ENCODE results near the gene ZKSCAN5. TPM values are rescaled to one million over a fixed set of nuclear protein-coding genes. Genes with fewer than 3 reads are reported as not detected.

ZKSCAN5 gene
- total and polyA plus RNA-seq, 7 donors: 3.1 to 15.4 (median 9.3) TPM

- DNase-seq: no peak
- H3K27me3 ChIP-seq (ENCODE audit: insufficient read depth in 3 of 3, low read length in 2 of 3): no peaks in the 10 kb centered on the region
- ATAC-seq: peak; percentile 12 to 36 (median 22)
- peaks cover 0 to 21% of the 10 kb centered on the region in 2 donors for H3K36me3 ChIP-seq (ENCODE audit: insufficient read depth in 1 of 2, low read depth in 1 of 2)
- intact Hi-C loops (cut with DNase I): loop anchor here in 1 of 2 donors (5.0 kb wide), 1 partner anchor 37 kb away; the partner anchor contains the start of genes ZKSCAN5 and ZNF394
- 4 to 7% (median 5%) methylated on average over 9 of the region's 9 CpGs for WGBS, 3 donors
- H3K4me3 ChIP-seq: peak overlapping the region; percentile 99
- H3K4me1 ChIP-seq: peaks cover 36% of the 10 kb centered on the region
- TF ChIP-seq, protein P1, sequence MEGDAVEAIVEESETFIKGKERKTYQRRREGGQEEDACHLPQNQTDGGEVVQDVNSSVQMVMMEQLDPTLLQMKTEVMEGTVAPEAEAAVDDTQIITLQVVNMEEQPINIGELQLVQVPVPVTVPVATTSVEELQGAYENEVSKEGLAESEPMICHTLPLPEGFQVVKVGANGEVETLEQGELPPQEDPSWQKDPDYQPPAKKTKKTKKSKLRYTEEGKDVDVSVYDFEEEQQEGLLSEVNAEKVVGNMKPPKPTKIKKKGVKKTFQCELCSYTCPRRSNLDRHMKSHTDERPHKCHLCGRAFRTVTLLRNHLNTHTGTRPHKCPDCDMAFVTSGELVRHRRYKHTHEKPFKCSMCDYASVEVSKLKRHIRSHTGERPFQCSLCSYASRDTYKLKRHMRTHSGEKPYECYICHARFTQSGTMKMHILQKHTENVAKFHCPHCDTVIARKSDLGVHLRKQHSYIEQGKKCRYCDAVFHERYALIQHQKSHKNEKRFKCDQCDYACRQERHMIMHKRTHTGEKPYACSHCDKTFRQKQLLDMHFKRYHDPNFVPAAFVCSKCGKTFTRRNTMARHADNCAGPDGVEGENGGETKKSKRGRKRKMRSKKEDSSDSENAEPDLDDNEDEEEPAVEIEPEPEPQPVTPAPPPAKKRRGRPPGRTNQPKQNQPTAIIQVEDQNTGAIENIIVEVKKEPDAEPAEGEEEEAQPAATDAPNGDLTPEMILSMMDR (IDR thresholded peaks at IDR 0.05): no peak
- peak overlapping the region; percentile 96 for H3K27ac ChIP-seq
- no peaks in the 10 kb centered on the region for H3K9me3 ChIP-seq
Observed at GRCh38 chr7:99465421-99465768, 39.1 kb upstream of the ZKSCAN5 start.

DNA sequence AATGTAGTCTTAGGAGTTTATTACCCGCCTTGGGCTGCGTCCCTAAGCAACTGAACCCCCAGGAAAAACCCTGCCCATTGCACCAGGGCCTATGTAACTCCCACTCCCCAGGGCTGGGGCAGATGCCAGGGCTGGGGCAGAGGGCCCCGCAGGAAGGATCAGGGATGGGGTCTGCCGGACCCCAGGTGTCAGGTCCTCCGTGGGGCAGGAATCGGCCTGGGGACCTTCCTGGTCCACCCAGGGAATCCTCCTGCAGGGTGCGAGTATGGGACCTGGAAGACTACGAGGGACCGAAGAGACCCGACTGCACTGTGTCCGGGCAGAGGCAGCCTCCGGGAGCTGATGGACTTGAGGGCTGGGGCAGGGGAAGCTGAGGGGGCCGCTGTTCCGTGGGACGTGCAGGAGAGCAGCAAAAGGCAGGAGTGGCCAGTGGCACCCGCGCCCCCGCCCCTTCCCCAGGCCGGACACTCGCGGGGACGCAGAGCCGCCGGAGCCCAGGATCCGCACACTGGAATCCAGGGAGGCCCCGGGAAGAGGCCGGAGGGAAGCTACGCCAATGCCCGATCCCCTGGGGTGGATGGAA, 36.0 kb upstream of the ZKSCAN5 start:
- Histone ChIP-seq H3K4me3 (no peak overlapping the region), H3K36me3 (ENCODE audit: insufficient read depth in 1 of 2, low read depth in 1 of 2) (peaks cover 0 to 7% of the 10 kb centered on the region in 2 donors), H3K27ac (no peak overlapping the region), H3K9me3 (no peaks in the 10 kb centered on the region), H3K4me1 (peaks cover 21% of the 10 kb centered on the region), H3K27me3 (ENCODE audit: insufficient read depth in 3 of 3, low read length in 2 of 3) (no peaks in the 10 kb centered on the region)
- 83 to 91% (median 86%) methylated on average over 26 to 29 of the region's 29 CpGs for WGBS, 3 donors
- TF ChIP-seq, protein P1 (IDR thresholded peaks at IDR 0.05): no peak
- ATAC-seq (no peak), DNase-seq (peak in 1 of 2 donors; percentile 45)
- intact Hi-C loops (cut with DNase I): loop anchor here in 1 of 2 donors (5.0 kb wide), 1 partner anchor 34 kb away; the partner anchor contains the start of genes ZKSCAN5 and ZNF394

GRCh38 chr7:99469381-99470065, 34.9 kb upstream of the ZKSCAN5 start:
- WGBS, 3 donors: 35 to 38% (median 38%) methylated on average over 23 of the region's 23 CpGs
- no peaks in the 10 kb centered on the region for H3K9me3 ChIP-seq
- TF ChIP-seq, protein P1 (IDR thresholded peaks at IDR 0.05): no peak
- DNase-seq: peak in 1 of 2 donors; percentile 32
- no peaks in the 10 kb centered on the region for H3K27me3 ChIP-seq (ENCODE audit: insufficient read depth in 3 of 3, low read length in 2 of 3)
- no peaks in the 10 kb centered on the region for H3K36me3 ChIP-seq (ENCODE audit: insufficient read depth in 1 of 2, low read depth in 1 of 2)
- peaks cover 14% of the 10 kb centered on the region for H3K4me1 ChIP-seq
- peak overlapping the region; percentile 47 for H3K4me3 ChIP-seq
- intact Hi-C loops (cut with DNase I): loop anchor here in 1 of 2 donors (5.0 kb wide), 1 partner anchor 33 kb away; the partner anchor contains the start of genes ZKSCAN5 and ZNF394
- ATAC-seq: no peak
- no peak overlapping the region for H3K27ac ChIP-seq

- no peaks in the 10 kb centered on the region for H3K27me3 ChIP-seq (ENCODE audit: insufficient read depth in 3 of 3, low read length in 2 of 3)
- no peaks in the 10 kb centered on the region for H3K9me3 ChIP-seq
- H3K27ac ChIP-seq: peak within 1 kb of the TSS; percentile 82
- H3K4me1 ChIP-seq: peaks cover 6% of the 10 kb centered on the region
- 0% methylated on average over 51 to 56 of the region's 56 CpGs for WGBS, 3 donors
- DNase-seq (peak; percentile 99), ATAC-seq (peak; percentile 98 to 100 (median 100))
- intact Hi-C loops (cut with DNase I): no loop called here
- TF ChIP-seq, protein P1 (IDR thresholded peaks at IDR 0.05): no peak
- peaks cover 0 to 6% of the 10 kb centered on the region in 2 donors for H3K36me3 ChIP-seq (ENCODE audit: insufficient read depth in 1 of 2, low read depth in 1 of 2)
- H3K4me3 ChIP-seq: peak within 1 kb of the TSS; percentile 87
Observed at GRCh38 chr7:99472561-99473314, 31.7 kb upstream of the ZKSCAN5 start, which contains the start of gene ZNF789. ZNF789 (plus strand) TSS chr7:99472890; CDS start chr7:99476457, 3,567 bp downstream.
